HL-60 (cell line): ENCODE data around the gene CFAP251.

Experiments
- GABPA ChIP-seq: IDR thresholded peaks from 2 replicates; pipeline ENCODE4 v1.6.1; 2012; ENCODE audit warnings: low read depth
- POLR2AphosphoS5 ChIP-seq: IDR thresholded peaks from 2 replicates; pipeline ENCODE4 v1.6.1; 2012; ENCODE audit warnings: low read depth
- SPI1 ChIP-seq: IDR thresholded peaks from 2 replicates; pipeline ENCODE4 v1.6.1; 2012; ENCODE audit warnings: low read depth, mild to moderate bottlenecking, borderline replicate concordance
- TF ChIP-seq, protein P1 (sequence below): IDR thresholded peaks from one replicate; pipeline ENCODE4 v1.5.1; 2011; ENCODE audit warnings: low read length, control low read depth, inconsistent platforms; ENCODE audit not compliant: insufficient read depth
- TF ChIP-seq, protein P2 (sequence below): IDR thresholded peaks from 2 replicates; pipeline ENCODE4 v1.6.1; 2012; ENCODE audit warnings: low read depth; ENCODE audit not compliant: insufficient replicate concordance

DNA sequence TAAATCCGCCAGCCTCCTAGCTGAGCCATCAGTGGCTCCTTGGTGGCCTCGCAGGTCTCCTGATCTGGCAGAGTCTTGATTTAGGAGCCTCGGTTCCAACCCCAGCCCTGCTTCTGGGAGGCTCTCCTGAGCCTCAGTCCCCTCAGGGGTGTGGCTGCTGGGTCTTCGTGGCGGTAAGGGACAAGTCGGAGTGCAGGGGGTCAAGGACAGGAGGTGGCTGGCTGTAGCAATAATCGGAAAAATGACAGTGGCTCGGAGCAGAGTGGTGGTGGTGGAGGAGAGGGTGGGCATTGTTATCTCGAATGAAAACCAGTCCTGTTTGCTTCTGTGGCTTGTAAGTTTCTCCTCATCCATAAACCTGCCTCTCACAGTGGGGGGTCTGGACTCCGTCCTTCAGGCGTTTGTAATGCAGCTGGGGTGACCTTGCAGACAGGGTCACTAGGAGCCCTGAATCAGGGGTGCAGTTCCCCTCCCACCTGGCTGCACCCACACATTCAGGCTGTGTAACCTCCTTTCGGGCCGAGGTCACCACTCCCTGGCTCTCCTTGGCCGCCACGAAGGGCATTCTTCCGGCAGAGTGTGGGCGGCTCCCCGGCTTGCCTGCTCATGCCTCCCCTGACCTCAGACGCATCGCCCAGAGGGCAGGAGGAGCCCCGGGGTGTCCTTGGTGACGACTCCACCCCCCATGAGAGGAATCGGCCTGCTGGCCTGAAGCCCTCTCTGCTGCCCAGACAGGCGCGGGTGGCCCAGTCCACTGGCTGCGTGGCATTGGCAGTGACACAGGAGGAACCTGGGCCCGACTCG is 111.4 kb downstream of the CFAP251 start:
- TF ChIP-seq, protein P1, sequence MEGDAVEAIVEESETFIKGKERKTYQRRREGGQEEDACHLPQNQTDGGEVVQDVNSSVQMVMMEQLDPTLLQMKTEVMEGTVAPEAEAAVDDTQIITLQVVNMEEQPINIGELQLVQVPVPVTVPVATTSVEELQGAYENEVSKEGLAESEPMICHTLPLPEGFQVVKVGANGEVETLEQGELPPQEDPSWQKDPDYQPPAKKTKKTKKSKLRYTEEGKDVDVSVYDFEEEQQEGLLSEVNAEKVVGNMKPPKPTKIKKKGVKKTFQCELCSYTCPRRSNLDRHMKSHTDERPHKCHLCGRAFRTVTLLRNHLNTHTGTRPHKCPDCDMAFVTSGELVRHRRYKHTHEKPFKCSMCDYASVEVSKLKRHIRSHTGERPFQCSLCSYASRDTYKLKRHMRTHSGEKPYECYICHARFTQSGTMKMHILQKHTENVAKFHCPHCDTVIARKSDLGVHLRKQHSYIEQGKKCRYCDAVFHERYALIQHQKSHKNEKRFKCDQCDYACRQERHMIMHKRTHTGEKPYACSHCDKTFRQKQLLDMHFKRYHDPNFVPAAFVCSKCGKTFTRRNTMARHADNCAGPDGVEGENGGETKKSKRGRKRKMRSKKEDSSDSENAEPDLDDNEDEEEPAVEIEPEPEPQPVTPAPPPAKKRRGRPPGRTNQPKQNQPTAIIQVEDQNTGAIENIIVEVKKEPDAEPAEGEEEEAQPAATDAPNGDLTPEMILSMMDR: no peak
- TF ChIP-seq, protein P2, sequence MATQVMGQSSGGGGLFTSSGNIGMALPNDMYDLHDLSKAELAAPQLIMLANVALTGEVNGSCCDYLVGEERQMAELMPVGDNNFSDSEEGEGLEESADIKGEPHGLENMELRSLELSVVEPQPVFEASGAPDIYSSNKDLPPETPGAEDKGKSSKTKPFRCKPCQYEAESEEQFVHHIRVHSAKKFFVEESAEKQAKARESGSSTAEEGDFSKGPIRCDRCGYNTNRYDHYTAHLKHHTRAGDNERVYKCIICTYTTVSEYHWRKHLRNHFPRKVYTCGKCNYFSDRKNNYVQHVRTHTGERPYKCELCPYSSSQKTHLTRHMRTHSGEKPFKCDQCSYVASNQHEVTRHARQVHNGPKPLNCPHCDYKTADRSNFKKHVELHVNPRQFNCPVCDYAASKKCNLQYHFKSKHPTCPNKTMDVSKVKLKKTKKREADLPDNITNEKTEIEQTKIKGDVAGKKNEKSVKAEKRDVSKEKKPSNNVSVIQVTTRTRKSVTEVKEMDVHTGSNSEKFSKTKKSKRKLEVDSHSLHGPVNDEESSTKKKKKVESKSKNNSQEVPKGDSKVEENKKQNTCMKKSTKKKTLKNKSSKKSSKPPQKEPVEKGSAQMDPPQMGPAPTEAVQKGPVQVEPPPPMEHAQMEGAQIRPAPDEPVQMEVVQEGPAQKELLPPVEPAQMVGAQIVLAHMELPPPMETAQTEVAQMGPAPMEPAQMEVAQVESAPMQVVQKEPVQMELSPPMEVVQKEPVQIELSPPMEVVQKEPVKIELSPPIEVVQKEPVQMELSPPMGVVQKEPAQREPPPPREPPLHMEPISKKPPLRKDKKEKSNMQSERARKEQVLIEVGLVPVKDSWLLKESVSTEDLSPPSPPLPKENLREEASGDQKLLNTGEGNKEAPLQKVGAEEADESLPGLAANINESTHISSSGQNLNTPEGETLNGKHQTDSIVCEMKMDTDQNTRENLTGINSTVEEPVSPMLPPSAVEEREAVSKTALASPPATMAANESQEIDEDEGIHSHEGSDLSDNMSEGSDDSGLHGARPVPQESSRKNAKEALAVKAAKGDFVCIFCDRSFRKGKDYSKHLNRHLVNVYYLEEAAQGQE: no peak
- no peak for TF ChIP-seq POLR2AphosphoS5
- TF ChIP-seq GABPA: no peak
- no peak for TF ChIP-seq SPI1
